Common myeloid progenitor, CD34-positive (primary cell): ENCODE data around the gene ZNF628.
"Not testable (repeated sequence)": the region's sequence is repeated elsewhere in the genome, so short reads cannot be mapped to it uniquely, and the experiment has no call there.

Experiments used
- CTCF ChIA-PET: fragments of 350-600 bp; sonication (Branson Sonifier 250); formaldehyde crosslinking; loops from one replicate; lab custom pipeline; 2021; ENCODE audit warnings: antibody characterized with exemption; lab: Charles Lee
- POLR2A ChIA-PET: fragments of 350-600 bp; sonication (Branson Sonifier 250); formaldehyde crosslinking; loops from one replicate; lab custom pipeline; 2021; ENCODE audit warnings: antibody characterized with exemption; lab: Charles Lee
- DNase-seq, 3 donors: peaks; one replicate each; pipeline versions ENCODE4 v3.0.0 to v3.0.0-alpha.2; 2013
- H3K27ac ChIP-seq, 2 experiments: 1 replicate in 1 of 2; 2 replicates in 1 of 2; pipeline ENCODE4 v1.7.0; 2013; ENCODE audit warnings: inconsistent platforms in 2 of 2, low read length in 2 of 2, mild to moderate bottlenecking in 2 of 2, low read depth in 1 of 2, moderate library complexity in 1 of 2; ENCODE audit not compliant: severe bottlenecking in 2 of 2, insufficient read depth in 1 of 2, poor library complexity in 1 of 2
- H3K27me3 ChIP-seq, 5 experiments: replicated peaks in 2 of 5; 1 replicate in 3 of 5; 2 replicates in 2 of 5; pipeline versions ENCODE4 v1.6.1 to v1.7.0; 2013; ENCODE audit warnings: low read length in 4 of 5, mild to moderate bottlenecking in 2 of 5, moderate library complexity in 2 of 5, inconsistent platforms in 1 of 5; ENCODE audit not compliant: insufficient read depth in 5 of 5, control insufficient read depth in 4 of 5
- H3K36me3 ChIP-seq, 4 experiments: 1 replicate in 2 of 4; 2 replicates in 2 of 4; pipeline versions ENCODE4 v1.6.1 to v1.7.0; 2013; ENCODE audit warnings: low read length in 3 of 4, control low read depth in 1 of 4, mild to moderate bottlenecking in 1 of 4; ENCODE audit not compliant: control insufficient read depth in 4 of 4, insufficient read depth in 4 of 4
- H3K4me1 ChIP-seq, 4 experiments: 1 replicate in 3 of 4; 2 replicates in 1 of 4; pipeline versions ENCODE4 v1.6.1 to v1.7.1; 2013; ENCODE audit warnings: low read length in 3 of 4, mild to moderate bottlenecking in 3 of 4, control low read depth in 1 of 4, inconsistent platforms in 1 of 4, moderate library complexity in 1 of 4; ENCODE audit not compliant: control insufficient read depth in 4 of 4, insufficient read depth in 4 of 4; ENCODE audit errors: control extremely low read depth in 1 of 4
- H3K4me3 ChIP-seq, 7 experiments: 1 replicate in 4 of 7; 2 replicates in 3 of 7; pipeline versions ENCODE4 v1.5.1 to v1.7.0; 2013; ENCODE audit warnings: mild to moderate bottlenecking in 7 of 7, low read length in 6 of 7, moderate library complexity in 6 of 7, inconsistent platforms in 2 of 7, low read depth in 2 of 7, control low read depth in 1 of 7; ENCODE audit not compliant: insufficient read depth in 4 of 7, control insufficient read depth in 1 of 7; ENCODE audit errors: extremely low read depth in 1 of 7
- H3K9me3 ChIP-seq, 5 experiments: 1 replicate in 4 of 5; 2 replicates in 1 of 5; pipeline versions ENCODE4 v1.6.1 to v1.7.1; 2013; ENCODE audit warnings: low read length in 4 of 5, mild to moderate bottlenecking in 2 of 5, inconsistent platforms in 1 of 5, low read depth in 1 of 5, moderate library complexity in 1 of 5; ENCODE audit not compliant: control insufficient read depth in 4 of 5, insufficient read depth in 2 of 5; ENCODE audit errors: control extremely low read depth in 1 of 5
- WGBS: methylation state at CpG from one replicate; pipeline ENCODE4 v1.1.5; 2013; ENCODE audit not compliant: insufficient coverage; 5-methylcytosine and 5-hydroxymethylcytosine counted together

ZNF628 gene

GRCh38 chr19:55448175-55448490, 28.3 kb upstream of the ZNF628 start:
- CTCF ChIA-PET, H3K36me3 ChIP-seq, H3K27ac ChIP-seq, H3K4me3 ChIP-seq, POLR2A ChIA-PET, DNase-seq, H3K9me3 ChIP-seq: not testable (repeated sequence)
- WGBS: no CpG with 5 or more reads among the region's 5 CpGs
- H3K27me3 ChIP-seq: peaks cover 0 to 93% (median 40%) of the 10 kb centered on the region in 5 experiments
- peaks cover 0 to 25% (median 13%) of the 10 kb centered on the region in 4 experiments for H3K4me1 ChIP-seq

DNA sequence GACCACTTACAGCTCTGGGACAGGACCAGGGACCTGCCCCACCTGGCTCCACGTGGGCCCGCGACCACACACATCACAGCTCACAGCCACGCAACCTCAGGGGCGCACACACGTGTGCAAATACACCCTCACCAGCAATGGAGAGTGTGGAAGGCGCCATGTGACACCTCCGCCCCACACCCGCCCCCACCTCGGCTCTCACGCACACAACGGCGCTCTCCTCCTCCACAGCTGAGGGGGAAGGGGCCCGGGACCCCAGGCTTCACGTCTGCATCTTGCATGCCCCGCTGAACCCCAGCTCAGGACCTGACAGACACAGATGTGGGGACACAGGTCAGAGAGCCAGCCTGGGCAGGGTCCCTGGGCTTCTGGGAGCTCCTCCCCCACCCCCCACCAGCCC, 26.9 kb upstream of the ZNF628 start:
- no peak for DNase-seq
- no peak overlapping the region for H3K4me3 ChIP-seq
- H3K4me1 ChIP-seq: peaks cover 0 to 18% (median 10%) of the 10 kb centered on the region in 4 experiments
- 46% methylated on average over 10 of the region's 16 CpGs for WGBS
- H3K9me3 ChIP-seq: no peaks in the 10 kb centered on the region
- no peak overlapping the region for H3K27ac ChIP-seq
- POLR2A ChIA-PET: interaction anchor here (0.6 kb wide), 1 partner anchor 12 kb away, joined by 3 read pairs; the partner anchor contains the start of gene ISOC2
- peaks cover 0 to 79% (median 34%) of the 10 kb centered on the region in 5 experiments for H3K27me3 ChIP-seq
- CTCF ChIA-PET: interaction anchor here (0.6 to 1.4 kb wide), 3 partner anchors 12 to 40 kb away, joined by 3 to 4 read pairs (median 3); partner anchors contain the start of gene ISOC2
- H3K36me3 ChIP-seq: peaks cover 0 to 7% (median 2%) of the 10 kb centered on the region in 4 experiments

- peaks cover 0 to 14% (median 5%) of the 10 kb centered on the region in 4 experiments for H3K36me3 ChIP-seq
- WGBS: 1% methylated on average over 51 of the region's 80 CpGs
- H3K4me1 ChIP-seq: peaks cover 0 to 18% (median 10%) of the 10 kb centered on the region in 4 experiments
- ChIA-PET POLR2A (interaction anchor here (1.0 kb wide), 1 partner anchor 35 kb away, joined by 3 read pairs; no protein-coding TSS in a partner anchor), CTCF (no interaction called here)
- peak overlapping the region in 4 of 7 experiments; percentile 19 to 58 (median 42) for H3K4me3 ChIP-seq
- H3K27me3 ChIP-seq: peaks cover 0 to 62% (median 26%) of the 10 kb centered on the region in 5 experiments
- no peak overlapping the region for H3K27ac ChIP-seq
- peak in 1 of 3 donors; percentile 41 for DNase-seq
- H3K9me3 ChIP-seq: no peaks in the 10 kb centered on the region
Measured at GRCh38 chr19:55451163-55451964, 25.1 kb upstream of the ZNF628 start.

GRCh38 chr19:55451965-55452748, 24.3 kb upstream of the ZNF628 start:
- Histone ChIP-seq H3K4me1 (peaks cover 0 to 18% (median 10%) of the 10 kb centered on the region in 4 experiments), H3K27ac (no peak overlapping the region), H3K4me3 (peak overlapping the region in 4 of 7 experiments; percentile 1 to 58 (median 22)), H3K27me3 (peaks cover 0 to 54% (median 23%) of the 10 kb centered on the region in 5 experiments), H3K36me3 (peaks cover 0 to 17% (median 8%) of the 10 kb centered on the region in 4 experiments), H3K9me3 (no peaks in the 10 kb centered on the region)
- peak in 2 of 3 donors; percentile 51 to 53 for DNase-seq
- 3% methylated on average over 29 of the region's 57 CpGs for WGBS
- POLR2A ChIA-PET: interaction anchor here (0.6 to 1.0 kb wide), 2 partner anchors 34 to 1361 kb away, joined by 3 read pairs; no protein-coding TSS in a partner anchor
- CTCF ChIA-PET: interaction anchor here (0.5 kb wide), 1 partner anchor 8 kb away, joined by 3 read pairs; no protein-coding TSS in a partner anchor

DNA sequence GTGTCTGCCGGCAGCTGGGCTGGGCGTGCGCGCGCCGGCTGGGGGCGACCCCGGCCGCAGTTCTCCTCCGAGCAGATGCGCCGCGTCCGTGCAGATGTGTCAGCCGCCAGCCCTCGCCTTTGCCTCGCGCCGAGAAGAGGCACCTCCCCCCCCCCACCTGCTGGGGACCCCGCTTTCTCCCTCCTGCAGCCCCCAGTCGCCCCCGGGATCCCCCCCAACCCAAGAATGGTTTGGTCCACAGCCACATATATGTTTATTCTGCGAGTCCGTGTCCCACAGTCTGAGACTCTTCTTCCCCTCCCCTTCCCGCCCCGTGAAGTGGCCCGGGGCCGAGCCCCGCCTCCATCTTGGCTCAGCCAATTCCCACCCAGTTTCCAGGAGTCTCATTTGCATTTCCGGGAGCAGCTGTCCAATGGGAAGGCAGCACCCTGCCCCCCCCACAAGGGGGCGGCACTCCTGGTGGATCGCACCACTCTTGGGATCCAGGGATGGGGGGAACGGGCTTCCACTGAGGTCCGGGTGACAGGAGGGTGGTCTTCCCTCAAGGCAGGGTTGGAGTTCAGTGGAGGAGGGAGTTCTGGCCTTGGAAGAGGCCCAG, 23.6 kb upstream of the ZNF628 start:
- 48% methylated on average over 17 of the region's 34 CpGs for WGBS
- H3K36me3 ChIP-seq: peaks cover 0 to 17% (median 9%) of the 10 kb centered on the region in 4 experiments
- ChIA-PET CTCF (interaction anchor here (0.5 to 1.9 kb wide), 7 partner anchors 8 to 312 kb away, joined by 3 to 10 read pairs (median 5); no protein-coding TSS in a partner anchor), POLR2A (interaction anchor here (0.6 kb wide), 1 partner anchor 1362 kb away, joined by 3 read pairs; no protein-coding TSS in a partner anchor)
- peak; percentile 76 to 86 (median 84) for DNase-seq
- H3K27ac ChIP-seq: no peak overlapping the region
- peaks cover 0 to 18% (median 10%) of the 10 kb centered on the region in 4 experiments for H3K4me1 ChIP-seq
- H3K4me3 ChIP-seq: peak overlapping the region in 1 of 7 experiments; percentile 38
- H3K9me3 ChIP-seq: no peaks in the 10 kb centered on the region
- peaks cover 0 to 48% (median 18%) of the 10 kb centered on the region in 5 experiments for H3K27me3 ChIP-seq

- WGBS: 95% methylated on average over 11 of the region's 12 CpGs
Measured at GRCh38 chr19:55453511-55454260, 22.7 kb upstream of the ZNF628 start.

More at GRCh38 chr19:55453511-55454260, 22.7 kb upstream of the ZNF628 start:
- peaks cover 0 to 41% (median 17%) of the 10 kb centered on the region in 5 experiments for H3K27me3 ChIP-seq
- no peak overlapping the region for H3K4me3 ChIP-seq
- peaks cover 0 to 18% (median 10%) of the 10 kb centered on the region in 4 experiments for H3K4me1 ChIP-seq
- no peak for DNase-seq
- H3K36me3 ChIP-seq: peaks cover 0 to 17% (median 10%) of the 10 kb centered on the region in 4 experiments
- ChIA-PET CTCF (interaction anchor here (0.6 to 1.9 kb wide), 10 partner anchors 8 to 312 kb away, joined by 3 to 10 read pairs (median 3); no protein-coding TSS in a partner anchor), POLR2A (interaction anchor here (1.2 kb wide), 1 partner anchor 45 kb away, joined by 3 read pairs; no protein-coding TSS in a partner anchor)
- H3K9me3 ChIP-seq: no peaks in the 10 kb centered on the region
- no peak overlapping the region for H3K27ac ChIP-seq
